Bladder microvascular endothelial cell (primary cell): ENCODE measurements around the gene GINS3. TPM values are rescaled to one million over a fixed set of nuclear protein-coding genes. Genes with fewer than 3 reads are reported as not detected.

ENCODE experiments used
- total RNA-seq: library from RNA; depleted of rRNA; stranded (reverse); fragments of >200 nt; gene quantifications from 2 replicates; pipeline ENCODE4 v1.2.3, GENCODE V29; 2014

The GINS3 gene
- 6.5 and 10.8 TPM in 2 replicates for total RNA-seq

GRCh38 chr16:58392215-58393137 lies at the start of gene GINS3:
Gene GINS3, plus strand, starts transcription at chr16:58392471. Its CDS starts 131 bp downstream, at chr16:58392602.

Other genes starting within 250 kb of the GINS3 start
- gene CSNK2A2, start 194.4 kb upstream of the GINS3 start, total RNA-seq: 39.2 and 70.7 TPM in 2 replicates
- not detected in 2 replicates for gene PRSS54, start 97.4 kb upstream of the GINS3 start, total RNA-seq
- gene NDRG4, start 107.7 kb downstream of the GINS3 start, total RNA-seq: 14.1 and 238 TPM in 2 replicates
- 5.8 and 21.7 TPM in 2 replicates for gene SETD6, start 123.0 kb downstream of the GINS3 start, total RNA-seq
- gene CNOT1, start 237.4 kb downstream of the GINS3 start, total RNA-seq: 90.2 and 203 TPM in 2 replicates